K562 (cell line): ENCODE data around the gene STK24.

Experiments
- ARID1B ChIP-seq: fragments of 450-650 bp; IDR thresholded peaks from 2 replicates; pipeline ENCODE4 v1.6.1; 2016; ENCODE audit warnings: antibody characterized with exemption, mild to moderate bottlenecking, inconsistent platforms
- ARID2 ChIP-seq: fragments of 450-650 bp; IDR thresholded peaks from 2 replicates; pipeline ENCODE4 v1.6.1; 2017; ENCODE audit warnings: antibody characterized with exemption, mild to moderate bottlenecking
- BHLHE40 ChIP-seq: IDR thresholded peaks from 2 replicates; pipeline ENCODE4 v1.6.1; 2011; ENCODE audit warnings: low read length, improper control_type of control experiment
- EP300 ChIP-seq: IDR thresholded peaks from 2 replicates; pipeline ENCODE4 v1.6.1; 2012; ENCODE audit warnings: low read length, improper control_type of control experiment
- LARP7 ChIP-seq: fragments of 450-650 bp; IDR thresholded peaks from 2 replicates; pipeline ENCODE4 v1.6.1; 2016
- LCOR ChIP-seq: sonication (generic); formaldehyde crosslinking; IDR thresholded peaks from 2 replicates; pipeline ENCODE4 v1.8.0; 2022; ENCODE audit warnings: mild to moderate bottlenecking, missing genetic modification reagents
- MAZ ChIP-seq, 2 experiments: fragments of 450-650 bp in 1 of 2; sonication (generic) in 1 of 2; formaldehyde crosslinking; IDR thresholded peaks in 1 of 2; conservative IDR thresholded peaks in 1 of 2; 2 replicates each; pipeline versions ENCODE4 v1.4.0 to v1.5.0; 2020; ENCODE audit warnings: mild to moderate bottlenecking in 1 of 2, missing genetic modification reagents in 1 of 2
- TBP ChIP-seq: optimal IDR thresholded peaks from 2 replicates; pipeline ENCODE3; 2011; ENCODE audit warnings: low read depth, low read length, improper control_type of control experiment
- TEAD4 ChIP-seq, 2 experiments: sonication (generic) in 1 of 2; formaldehyde crosslinking in 1 of 2; IDR thresholded peaks; 2 replicates each; pipeline versions ENCODE4 v1.6.1 to v1.8.0; 2012 to 2022; ENCODE audit warnings: borderline replicate concordance in 1 of 2, inconsistent platforms in 1 of 2, low read length in 1 of 2, mild to moderate bottlenecking in 1 of 2, missing genetic modification reagents in 1 of 2
- ZC3H4 ChIP-seq: sonication (generic); formaldehyde crosslinking; IDR thresholded peaks from 2 replicates; pipeline ENCODE4 v1.9.0; 2021; ENCODE audit warnings: missing genetic modification reagents, borderline replicate concordance
- TF ChIP-seq, protein P1 (sequence below): fragments of 250-450 bp; sonication (Bioruptor Pico); IDR thresholded peaks from 2 replicates; pipeline ENCODE4 v1.8.0; 2021; ENCODE audit warnings: moderate library complexity, mild to moderate bottlenecking, inconsistent platforms
- TF ChIP-seq, protein P2 (sequence below), 2 experiments: fragments of 450-650 bp; formaldehyde crosslinking in 1 of 2; IDR thresholded peaks; 2 replicates each; pipeline versions ENCODE4 v1.4.0 to v1.6.1; 2014 to 2020; ENCODE audit warnings: mild to moderate bottlenecking in 2 of 2, borderline replicate concordance in 1 of 2, low read depth in 1 of 2
- TF ChIP-seq, protein P3 (sequence below): fragments of 450-650 bp; conservative IDR thresholded peaks from 2 replicates; pipeline ENCODE4 v1.6.1; 2016; ENCODE audit warnings: missing genetic modification characterization, low read depth, mild to moderate bottlenecking, control low read depth, missing compliant biosample characterization
- TF ChIP-seq, protein P4 (sequence below): fragments of 200-400 bp; formaldehyde crosslinking; IDR thresholded peaks from 2 replicates; pipeline ENCODE4 v1.6.1; 2017; ENCODE audit warnings: mild to moderate bottlenecking, low read depth, low read length, moderate library complexity

DNA sequence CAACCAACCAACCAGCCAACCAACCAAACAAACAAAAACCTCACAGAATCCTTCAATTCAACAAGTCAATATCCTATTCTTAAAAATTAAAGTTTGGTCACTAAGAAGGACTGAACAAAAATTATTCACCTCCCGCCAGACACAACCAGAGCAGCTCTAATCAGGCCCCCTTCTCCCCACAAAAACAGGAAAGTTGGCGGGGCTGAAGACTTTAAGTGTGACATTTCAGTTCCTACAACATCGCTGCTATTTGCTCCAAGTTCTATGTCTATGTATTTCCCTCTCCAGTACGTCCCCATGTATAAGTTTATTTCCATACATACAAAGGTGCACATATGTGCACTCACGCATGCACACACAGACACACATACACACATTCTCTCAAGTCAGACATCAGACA lies 32.8 kb upstream of the STK24 start:
- no peak for TF ChIP-seq BHLHE40
- TF ChIP-seq LCOR = no peak
- no peak for TF ChIP-seq TBP
- TF ChIP-seq ARID1B = no peak
- TF ChIP-seq, protein P1, sequence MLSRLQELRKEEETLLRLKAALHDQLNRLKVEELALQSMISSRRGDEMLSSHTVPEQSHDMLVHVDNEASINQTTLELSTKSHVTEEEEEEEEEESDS (CRISPR knock-in tag) = no peak
- no peak for TF ChIP-seq ZC3H4 (CRISPR knock-in tag)
- no peak for TF ChIP-seq TEAD4 (IDR thresholded peaks at IDR 0.05; ENCODE audit: low read length)
- TF ChIP-seq TEAD4 (CRISPR knock-in tag; IDR thresholded peaks at IDR 0.05; ENCODE audit: borderline replicate concordance) = no peak
- TF ChIP-seq, protein P2, sequence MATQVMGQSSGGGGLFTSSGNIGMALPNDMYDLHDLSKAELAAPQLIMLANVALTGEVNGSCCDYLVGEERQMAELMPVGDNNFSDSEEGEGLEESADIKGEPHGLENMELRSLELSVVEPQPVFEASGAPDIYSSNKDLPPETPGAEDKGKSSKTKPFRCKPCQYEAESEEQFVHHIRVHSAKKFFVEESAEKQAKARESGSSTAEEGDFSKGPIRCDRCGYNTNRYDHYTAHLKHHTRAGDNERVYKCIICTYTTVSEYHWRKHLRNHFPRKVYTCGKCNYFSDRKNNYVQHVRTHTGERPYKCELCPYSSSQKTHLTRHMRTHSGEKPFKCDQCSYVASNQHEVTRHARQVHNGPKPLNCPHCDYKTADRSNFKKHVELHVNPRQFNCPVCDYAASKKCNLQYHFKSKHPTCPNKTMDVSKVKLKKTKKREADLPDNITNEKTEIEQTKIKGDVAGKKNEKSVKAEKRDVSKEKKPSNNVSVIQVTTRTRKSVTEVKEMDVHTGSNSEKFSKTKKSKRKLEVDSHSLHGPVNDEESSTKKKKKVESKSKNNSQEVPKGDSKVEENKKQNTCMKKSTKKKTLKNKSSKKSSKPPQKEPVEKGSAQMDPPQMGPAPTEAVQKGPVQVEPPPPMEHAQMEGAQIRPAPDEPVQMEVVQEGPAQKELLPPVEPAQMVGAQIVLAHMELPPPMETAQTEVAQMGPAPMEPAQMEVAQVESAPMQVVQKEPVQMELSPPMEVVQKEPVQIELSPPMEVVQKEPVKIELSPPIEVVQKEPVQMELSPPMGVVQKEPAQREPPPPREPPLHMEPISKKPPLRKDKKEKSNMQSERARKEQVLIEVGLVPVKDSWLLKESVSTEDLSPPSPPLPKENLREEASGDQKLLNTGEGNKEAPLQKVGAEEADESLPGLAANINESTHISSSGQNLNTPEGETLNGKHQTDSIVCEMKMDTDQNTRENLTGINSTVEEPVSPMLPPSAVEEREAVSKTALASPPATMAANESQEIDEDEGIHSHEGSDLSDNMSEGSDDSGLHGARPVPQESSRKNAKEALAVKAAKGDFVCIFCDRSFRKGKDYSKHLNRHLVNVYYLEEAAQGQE (IDR thresholded peaks at IDR 0.05; ENCODE audit: borderline replicate concordance) = no peak
- TF ChIP-seq, protein P2 (CRISPR knock-in tag; IDR thresholded peaks at IDR 0.05; ENCODE audit: low read depth) = no peak
- TF ChIP-seq EP300 = no peak
- no peak for TF ChIP-seq LARP7
- TF ChIP-seq ARID2 = no peak
- TF ChIP-seq, protein P3, sequence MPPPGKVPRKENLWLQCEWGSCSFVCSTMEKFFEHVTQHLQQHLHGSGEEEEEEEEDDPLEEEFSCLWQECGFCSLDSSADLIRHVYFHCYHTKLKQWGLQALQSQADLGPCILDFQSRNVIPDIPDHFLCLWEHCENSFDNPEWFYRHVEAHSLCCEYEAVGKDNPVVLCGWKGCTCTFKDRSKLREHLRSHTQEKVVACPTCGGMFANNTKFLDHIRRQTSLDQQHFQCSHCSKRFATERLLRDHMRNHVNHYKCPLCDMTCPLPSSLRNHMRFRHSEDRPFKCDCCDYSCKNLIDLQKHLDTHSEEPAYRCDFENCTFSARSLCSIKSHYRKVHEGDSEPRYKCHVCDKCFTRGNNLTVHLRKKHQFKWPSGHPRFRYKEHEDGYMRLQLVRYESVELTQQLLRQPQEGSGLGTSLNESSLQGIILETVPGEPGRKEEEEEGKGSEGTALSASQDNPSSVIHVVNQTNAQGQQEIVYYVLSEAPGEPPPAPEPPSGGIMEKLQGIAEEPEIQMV (tag) = no peak
- TF ChIP-seq MAZ (CRISPR knock-in tag; conservative IDR thresholded peaks at IDR 0.05 in 1 of 2, IDR thresholded peaks at IDR 0.05 in 1 of 2) = no peak
- TF ChIP-seq, protein P4, sequence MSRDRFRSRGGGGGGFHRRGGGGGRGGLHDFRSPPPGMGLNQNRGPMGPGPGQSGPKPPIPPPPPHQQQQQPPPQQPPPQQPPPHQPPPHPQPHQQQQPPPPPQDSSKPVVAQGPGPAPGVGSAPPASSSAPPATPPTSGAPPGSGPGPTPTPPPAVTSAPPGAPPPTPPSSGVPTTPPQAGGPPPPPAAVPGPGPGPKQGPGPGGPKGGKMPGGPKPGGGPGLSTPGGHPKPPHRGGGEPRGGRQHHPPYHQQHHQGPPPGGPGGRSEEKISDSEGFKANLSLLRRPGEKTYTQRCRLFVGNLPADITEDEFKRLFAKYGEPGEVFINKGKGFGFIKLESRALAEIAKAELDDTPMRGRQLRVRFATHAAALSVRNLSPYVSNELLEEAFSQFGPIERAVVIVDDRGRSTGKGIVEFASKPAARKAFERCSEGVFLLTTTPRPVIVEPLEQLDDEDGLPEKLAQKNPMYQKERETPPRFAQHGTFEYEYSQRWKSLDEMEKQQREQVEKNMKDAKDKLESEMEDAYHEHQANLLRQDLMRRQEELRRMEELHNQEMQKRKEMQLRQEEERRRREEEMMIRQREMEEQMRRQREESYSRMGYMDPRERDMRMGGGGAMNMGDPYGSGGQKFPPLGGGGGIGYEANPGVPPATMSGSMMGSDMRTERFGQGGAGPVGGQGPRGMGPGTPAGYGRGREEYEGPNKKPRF = no peak
